Activated CD4-positive, alpha-beta memory T cell treated with anti-CD3 and anti-CD28 coated beads for 36 hours (primary cell): ENCODE measurements around the gene DSP. TPM values are rescaled to one million over a fixed set of nuclear protein-coding genes. Genes with fewer than 3 reads are reported as not detected.

ENCODE experiments used
- CTCF ChIA-PET: fragments of 350-600 bp; sonication (Branson Sonifier 250); formaldehyde crosslinking; loops from one replicate; lab custom pipeline; 2021; ENCODE audit warnings: antibody characterized with exemption, inconsistent platforms; lab: Charles Lee
- POLR2A ChIA-PET: fragments of 350-600 bp; sonication (Branson Sonifier 250); formaldehyde crosslinking; loops from one replicate; lab custom pipeline; 2021; ENCODE audit warnings: antibody characterized with exemption; lab: Charles Lee
- DNase-seq: peaks from one replicate; pipeline ENCODE4 v3.0.0-alpha.2; 2020
- H3K27ac Mint-ChIP-seq: one replicate; pipeline ENCODE4 v1.8.0; 2021; ENCODE audit warnings: mixed read lengths
- H3K27me3 Mint-ChIP-seq: one replicate; pipeline ENCODE4 v1.8.0; 2021; ENCODE audit warnings: mixed read lengths
- H3K36me3 Mint-ChIP-seq: one replicate; pipeline ENCODE4 v1.8.0; 2021; ENCODE audit warnings: mixed read lengths
- H3K4me1 Mint-ChIP-seq: one replicate; pipeline ENCODE4 v1.8.0; 2021; ENCODE audit warnings: low read depth, mixed read lengths
- H3K4me3 Mint-ChIP-seq: one replicate; pipeline ENCODE4 v1.8.0; 2021; ENCODE audit warnings: mild to moderate bottlenecking, mixed read lengths
- H3K9me3 Mint-ChIP-seq: one replicate; pipeline ENCODE4 v1.8.0; 2021; ENCODE audit warnings: mixed read lengths
- intact Hi-C: fragments of 100-400 bp; cut with micrococcal nuclease; formaldehyde crosslinking; loops from one replicate; pipeline ENCODE4 v1.15.1; 2023
- total RNA-seq, 2 experiments: library from RNA; stranded (reverse); gene quantifications; one replicate each; pipeline ENCODE4 v1.2.3, GENCODE V29; 2021

DSP gene
- total RNA-seq, 2 experiments from 2014 or later: 0.07 to 0.12 TPM

- Mint-ChIP-seq H3K36me3 (no peaks in the 10 kb centered on the region), H3K9me3 (no peaks in the 10 kb centered on the region), H3K27ac (no peak overlapping the region), H3K4me3 (no peak overlapping the region), H3K27me3 (peaks cover 24% of the 10 kb centered on the region), H3K4me1 (peaks cover 5% of the 10 kb centered on the region)
- CTCF ChIA-PET: no interaction called here
- POLR2A ChIA-PET: no interaction called here
- no peak for DNase-seq
- intact Hi-C loops: no loop called here
Observed at GRCh38 chr6:7555671-7556070, 14.2 kb downstream of the DSP start.

DNA sequence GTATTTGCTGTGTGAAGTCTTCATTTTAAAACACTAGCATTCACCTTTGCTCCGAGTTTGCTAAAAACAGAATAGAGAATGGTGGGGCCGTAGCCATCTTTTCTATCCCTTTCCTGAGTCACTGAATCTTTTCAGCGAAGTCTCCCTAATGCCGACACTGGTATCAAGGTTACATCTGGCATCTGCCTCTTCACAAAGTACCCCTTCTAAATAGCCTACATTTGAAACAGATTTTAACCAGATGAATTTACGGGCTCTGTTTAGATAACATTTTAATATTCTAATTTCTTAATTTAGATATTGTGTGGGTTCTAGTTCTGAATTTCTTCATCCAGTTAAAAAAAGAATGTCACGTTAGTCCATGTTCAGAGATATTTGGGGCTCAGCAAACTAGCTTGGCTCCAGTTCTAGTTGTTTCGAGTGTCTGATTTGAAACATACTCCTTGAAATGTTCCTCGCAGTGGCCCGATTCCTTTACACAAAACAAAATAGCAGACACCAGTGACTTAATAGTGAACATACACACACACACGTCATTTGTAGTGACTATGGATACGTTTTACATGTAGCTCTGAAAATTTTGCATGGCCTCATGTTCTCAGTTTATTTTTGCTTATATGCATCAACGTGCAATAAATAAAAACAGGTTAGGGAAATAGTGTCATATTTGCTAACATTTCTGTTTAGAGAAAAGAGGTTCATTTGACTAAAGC, 15.1 kb downstream of the DSP start:
- Mint-ChIP-seq H3K27me3 (peaks cover 29% of the 10 kb centered on the region), H3K4me3 (no peak overlapping the region), H3K4me1 (peaks cover 5% of the 10 kb centered on the region), H3K27ac (no peak overlapping the region), H3K36me3 (no peaks in the 10 kb centered on the region), H3K9me3 (no peaks in the 10 kb centered on the region)
- no peak for DNase-seq
- ChIA-PET CTCF (no interaction called here), POLR2A (no interaction called here)
- intact Hi-C loops: no loop called here

- CTCF ChIA-PET: no interaction called here
- intact Hi-C loops: no loop called here
Observed at GRCh38 chr6:7557652-7558051, 16.2 kb downstream of the DSP start.

GRCh38 chr6:7558781-7559180, 17.3 kb downstream of the DSP start:
- peaks cover 28% of the 10 kb centered on the region for H3K27me3 Mint-ChIP-seq
- CTCF ChIA-PET: no interaction called here
- H3K9me3 Mint-ChIP-seq: no peaks in the 10 kb centered on the region
- no peak overlapping the region for H3K27ac Mint-ChIP-seq
- H3K36me3 Mint-ChIP-seq: no peaks in the 10 kb centered on the region
- POLR2A ChIA-PET: interaction anchor here (0.6 kb wide), 1 partner anchor 21 kb away, joined by 3 read pairs; no protein-coding TSS in a partner anchor
- intact Hi-C loops: no loop called here
- H3K4me3 Mint-ChIP-seq: no peak overlapping the region
- no peak for DNase-seq
- H3K4me1 Mint-ChIP-seq: peaks cover 5% of the 10 kb centered on the region

More at GRCh38 chr6:7557652-7558051, 16.2 kb downstream of the DSP start:
- no peak overlapping the region for H3K4me3 Mint-ChIP-seq
- H3K27ac Mint-ChIP-seq: no peak overlapping the region
- no peaks in the 10 kb centered on the region for H3K9me3 Mint-ChIP-seq
- peaks cover 29% of the 10 kb centered on the region for H3K27me3 Mint-ChIP-seq
- no peaks in the 10 kb centered on the region for H3K36me3 Mint-ChIP-seq
- peaks cover 5% of the 10 kb centered on the region for H3K4me1 Mint-ChIP-seq
- no peak for DNase-seq
- POLR2A ChIA-PET: no interaction called here

DNA sequence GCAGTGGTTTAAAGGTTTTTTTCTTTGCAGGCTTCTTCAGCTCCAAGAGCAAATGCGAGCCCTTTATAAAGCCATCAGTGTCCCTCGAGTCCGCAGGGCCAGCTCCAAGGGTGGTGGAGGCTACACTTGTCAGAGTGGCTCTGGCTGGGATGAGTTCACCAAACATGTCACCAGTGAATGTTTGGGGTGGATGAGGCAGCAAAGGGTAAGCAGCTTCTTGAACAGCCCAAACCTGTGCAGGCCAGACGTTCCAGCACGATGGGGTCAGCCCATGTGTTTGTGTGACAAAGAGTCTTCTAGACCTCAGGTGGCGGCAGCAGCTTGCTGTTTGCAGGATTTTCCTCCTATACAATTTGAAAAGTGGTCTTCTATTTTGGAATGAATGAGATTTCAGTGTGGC, 17.7 kb downstream of the DSP start:
- DNase-seq: no peak
- intact Hi-C loops: no loop called here
- Mint-ChIP-seq H3K4me1 (peaks cover 5% of the 10 kb centered on the region), H3K9me3 (no peaks in the 10 kb centered on the region), H3K27me3 (peaks cover 28% of the 10 kb centered on the region), H3K27ac (no peak overlapping the region), H3K4me3 (no peak overlapping the region), H3K36me3 (no peaks in the 10 kb centered on the region)
- ChIA-PET POLR2A (interaction anchor here (0.6 kb wide), 1 partner anchor 22 kb away, joined by 3 read pairs; no protein-coding TSS in a partner anchor), CTCF (no interaction called here)

DNA sequence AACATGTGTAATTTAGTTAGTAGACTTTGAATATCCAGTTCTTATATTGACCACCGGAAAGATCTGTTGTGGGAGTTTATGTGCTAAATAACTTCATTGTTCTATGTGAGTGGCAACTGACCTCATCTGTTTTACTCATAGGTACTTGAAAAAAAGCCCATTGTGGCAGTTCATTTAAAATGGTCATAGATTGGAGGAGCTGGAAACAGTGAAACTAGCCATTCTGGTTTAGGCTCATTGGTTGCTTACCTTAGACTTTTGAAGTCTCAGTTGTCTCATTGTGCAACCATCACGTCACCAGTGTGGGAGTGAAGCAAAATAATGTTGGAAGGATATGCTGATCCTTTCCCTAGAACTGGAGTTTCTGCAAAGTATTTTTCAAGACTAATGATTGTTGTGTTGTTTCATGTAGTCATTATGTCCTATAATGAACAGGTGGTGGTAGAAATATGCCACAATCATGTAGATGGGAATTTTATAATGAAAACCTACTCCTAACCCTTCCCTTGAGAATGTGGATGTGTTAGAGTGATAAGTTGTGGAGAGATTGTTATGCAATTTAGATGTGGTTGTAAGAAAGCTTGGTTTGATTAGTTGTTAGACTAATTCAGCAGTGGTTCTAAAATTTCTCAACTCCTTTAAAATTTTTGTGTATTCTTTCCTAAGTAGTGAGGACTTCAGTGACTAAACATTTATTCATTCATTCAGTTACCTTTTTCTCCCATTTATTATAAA, 18.3 kb downstream of the DSP start:
- intact Hi-C loops: no loop called here
- Mint-ChIP-seq H3K4me1 (peaks cover 5% of the 10 kb centered on the region), H3K36me3 (no peaks in the 10 kb centered on the region), H3K4me3 (no peak overlapping the region), H3K9me3 (no peaks in the 10 kb centered on the region), H3K27ac (no peak overlapping the region), H3K27me3 (peaks cover 30% of the 10 kb centered on the region)
- ChIA-PET CTCF (no interaction called here), POLR2A (no interaction called here)
- no peak for DNase-seq

DNA sequence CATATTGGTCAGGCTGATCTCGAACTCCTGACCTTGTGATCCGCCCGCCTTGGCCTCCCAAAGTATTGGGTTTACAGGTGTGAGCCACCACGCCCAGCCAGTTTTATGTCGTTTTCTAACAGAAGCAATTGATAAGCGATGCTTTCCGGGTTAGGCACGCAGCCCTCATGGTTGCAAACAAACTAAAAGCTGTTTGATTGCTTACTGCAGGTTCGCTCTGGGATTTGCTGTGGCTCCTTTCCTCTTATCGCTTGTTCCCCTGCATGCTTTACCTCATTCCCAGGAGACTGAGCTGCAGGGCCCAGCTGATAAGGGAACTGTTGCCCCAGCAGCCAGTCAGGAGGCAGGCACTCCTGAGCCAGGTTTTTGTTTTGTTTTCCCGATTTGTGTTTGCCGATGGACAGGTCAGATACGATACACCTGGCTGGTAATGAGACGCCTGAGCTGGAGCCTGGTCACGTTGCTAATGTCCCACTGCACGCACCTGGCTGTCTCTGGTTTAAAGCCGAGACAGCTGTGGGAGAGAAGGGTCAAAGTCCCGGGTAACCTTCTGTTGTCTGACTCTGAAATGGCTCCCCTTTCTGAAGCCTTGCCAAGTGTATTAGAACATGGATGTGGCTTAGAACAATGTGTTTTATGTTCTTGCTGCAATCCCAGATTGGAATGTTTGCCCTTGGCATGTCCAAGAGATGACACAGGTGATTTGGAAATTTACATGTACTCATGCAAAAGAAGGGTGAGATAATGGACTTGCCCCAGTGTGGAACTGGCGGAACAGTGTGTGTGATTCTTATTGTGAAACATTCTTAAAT, 19.9 kb downstream of the DSP start:
- no peaks in the 10 kb centered on the region for H3K36me3 Mint-ChIP-seq
- DNase-seq: no peak
- H3K27ac Mint-ChIP-seq: no peak overlapping the region
- no peak overlapping the region for H3K4me3 Mint-ChIP-seq
- POLR2A ChIA-PET: no interaction called here
- peaks cover 32% of the 10 kb centered on the region for H3K27me3 Mint-ChIP-seq
- CTCF ChIA-PET: no interaction called here
- H3K9me3 Mint-ChIP-seq: no peaks in the 10 kb centered on the region
- H3K4me1 Mint-ChIP-seq: peaks cover 5% of the 10 kb centered on the region
- intact Hi-C loops: no loop called here

- Mint-ChIP-seq H3K4me3 (no peak overlapping the region), H3K27me3 (peaks cover 31% of the 10 kb centered on the region), H3K36me3 (no peaks in the 10 kb centered on the region), H3K27ac (no peak overlapping the region), H3K9me3 (no peaks in the 10 kb centered on the region), H3K4me1 (peaks cover 5% of the 10 kb centered on the region)
- intact Hi-C loops: no loop called here
- POLR2A ChIA-PET: no interaction called here
- CTCF ChIA-PET: no interaction called here
- DNase-seq: no peak
Observed at GRCh38 chr6:7562769-7563168, 21.3 kb downstream of the DSP start.

DNA sequence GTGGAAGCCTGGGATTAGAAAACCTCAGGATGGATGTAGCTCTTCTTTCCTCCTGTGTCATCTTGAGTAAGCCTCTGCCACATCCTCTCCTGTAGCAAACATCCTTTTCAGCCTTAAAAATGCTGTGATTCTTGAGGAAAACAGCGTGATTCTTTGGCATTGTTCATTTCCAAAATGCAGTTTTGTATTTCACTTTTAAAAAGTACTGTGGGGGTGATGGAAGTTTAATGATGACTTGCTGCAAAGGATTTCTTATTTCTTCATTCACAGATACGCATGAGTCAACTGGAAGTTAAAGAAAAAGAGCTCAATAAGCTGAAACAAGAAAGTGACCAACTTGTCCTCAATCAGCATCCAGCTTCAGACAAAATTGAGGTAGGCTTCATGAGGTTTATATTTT, 24.6 kb downstream of the DSP start:
- Mint-ChIP-seq H3K27ac (no peak overlapping the region), H3K4me1 (no peaks in the 10 kb centered on the region), H3K9me3 (no peaks in the 10 kb centered on the region), H3K4me3 (no peak overlapping the region), H3K36me3 (no peaks in the 10 kb centered on the region), H3K27me3 (peaks cover 44% of the 10 kb centered on the region)
- DNase-seq: no peak
- ChIA-PET CTCF (no interaction called here), POLR2A (no interaction called here)
- intact Hi-C loops: no loop called here

- POLR2A ChIA-PET: no interaction called here
- CTCF ChIA-PET: no interaction called here
Observed at GRCh38 chr6:7566617-7567173, 25.2 kb downstream of the DSP start.

DNA sequence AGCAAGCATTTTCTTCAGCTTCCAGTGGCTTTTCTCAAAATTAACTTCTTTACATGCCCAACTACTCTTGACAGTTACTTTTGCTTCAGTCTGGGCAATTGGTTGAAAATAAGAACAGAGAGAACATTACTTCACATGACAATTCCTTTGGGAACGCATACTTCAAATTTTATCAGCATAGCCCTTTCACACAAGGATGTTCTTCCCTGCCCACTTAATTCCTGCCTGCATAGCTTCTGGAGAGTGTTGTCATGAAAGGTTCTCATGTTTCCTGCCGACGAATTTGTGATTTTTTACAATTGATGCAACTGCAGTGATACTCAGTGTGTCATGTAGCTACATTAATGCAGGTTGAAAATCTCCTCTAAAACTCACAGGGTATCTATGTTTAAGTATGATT, 26.6 kb downstream of the DSP start:
- no peak for DNase-seq
- ChIA-PET POLR2A (no interaction called here), CTCF (no interaction called here)
- Mint-ChIP-seq H3K9me3 (no peaks in the 10 kb centered on the region), H3K36me3 (no peaks in the 10 kb centered on the region), H3K27me3 (peaks cover 31% of the 10 kb centered on the region), H3K27ac (no peak overlapping the region), H3K4me3 (no peak overlapping the region), H3K4me1 (no peaks in the 10 kb centered on the region)
- intact Hi-C loops: no loop called here

More at GRCh38 chr6:7566617-7567173, 25.2 kb downstream of the DSP start:
- no peak for DNase-seq
- Mint-ChIP-seq H3K9me3 (no peaks in the 10 kb centered on the region), H3K27me3 (peaks cover 38% of the 10 kb centered on the region), H3K4me3 (no peak overlapping the region), H3K27ac (no peak overlapping the region), H3K36me3 (no peaks in the 10 kb centered on the region), H3K4me1 (no peaks in the 10 kb centered on the region)
- intact Hi-C loops: no loop called here

DNA sequence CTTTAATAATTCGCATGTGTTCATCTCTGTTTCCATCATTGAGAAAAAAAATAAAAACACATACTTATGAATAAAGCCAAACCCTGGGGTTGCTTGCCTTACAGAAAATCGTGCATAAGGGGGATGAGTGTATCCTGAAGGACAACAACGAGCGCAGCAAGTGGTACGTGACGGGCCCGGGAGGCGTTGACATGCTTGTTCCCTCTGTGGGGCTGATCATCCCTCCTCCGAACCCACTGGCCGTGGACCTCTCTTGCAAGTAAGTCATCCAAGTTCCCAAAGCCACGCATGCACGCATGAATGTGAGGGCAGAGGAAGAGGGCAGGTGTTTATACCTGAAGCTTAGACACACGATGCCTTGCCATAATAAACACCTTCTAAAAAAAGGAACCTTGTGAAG, 27.6 kb downstream of the DSP start:
- no peak overlapping the region for H3K27ac Mint-ChIP-seq
- CTCF ChIA-PET: no interaction called here
- no peaks in the 10 kb centered on the region for H3K36me3 Mint-ChIP-seq
- H3K27me3 Mint-ChIP-seq: peaks cover 31% of the 10 kb centered on the region
- no peak for DNase-seq
- intact Hi-C loops: no loop called here
- POLR2A ChIA-PET: no interaction called here
- no peaks in the 10 kb centered on the region for H3K9me3 Mint-ChIP-seq
- no peak overlapping the region for H3K4me3 Mint-ChIP-seq
- no peaks in the 10 kb centered on the region for H3K4me1 Mint-ChIP-seq
